ENCODE measurements around the gene SVEP1.

SVEP1 gene

DNA sequence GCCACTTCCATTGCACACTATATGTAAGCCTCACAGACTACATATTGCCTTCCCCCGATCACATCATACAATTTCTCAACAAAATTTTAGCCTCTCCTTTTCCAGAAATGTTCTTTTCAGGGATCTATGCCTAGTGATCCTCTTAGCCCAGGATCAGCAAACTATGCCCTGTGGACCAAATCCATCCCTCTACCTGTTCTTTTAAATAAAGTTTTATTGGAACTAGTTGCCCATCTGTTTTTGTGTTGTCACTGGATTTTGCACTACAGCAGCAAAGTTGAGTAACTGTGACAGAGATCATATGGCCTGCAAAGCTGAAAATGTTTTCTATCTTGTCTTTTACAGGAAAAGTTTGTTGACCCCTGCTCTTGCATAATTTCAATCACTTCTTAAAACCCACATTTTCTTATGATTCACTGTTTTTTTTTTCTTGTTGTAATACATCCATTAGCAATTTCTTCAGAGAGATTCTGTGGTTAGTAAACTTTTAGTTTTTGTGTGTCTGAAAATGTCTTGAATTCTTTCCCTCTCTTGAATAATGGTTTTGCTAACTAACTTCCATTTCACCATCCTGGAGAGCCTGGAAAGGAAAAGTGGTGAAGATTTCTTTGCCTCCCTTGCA lies 248.9 kb downstream of the SVEP1 start:
- ATAC-seq (ENCODE audit: insufficient read depth, low read depth) = no peak
- Histone ChIP-seq H4K20me1 (ENCODE audit: insufficient read depth, low read length) (no peaks in the 10 kb centered on the region), H3K4me2 (ENCODE audit: insufficient read depth, low read length) (no peak overlapping the region), H3K4me3 (ENCODE audit: low read depth in 1 of 2, low read length in 2 of 2) (no peak overlapping the region), H3K36me3 (ENCODE audit: insufficient read depth, low read length) (no peaks in the 10 kb centered on the region), H2AFZ (ENCODE audit: low read depth, low read length) (no peak overlapping the region), H3K27me3 (ENCODE audit: insufficient read depth, low read length, poor library complexity) (peaks cover 5% of the 10 kb centered on the region), H3K4me1 (ENCODE audit: insufficient read depth, low read length) (no peaks in the 10 kb centered on the region), H3K9ac (ENCODE audit: low read depth, low read length) (no peak overlapping the region), H3K27ac (ENCODE audit: low read length) (no peak overlapping the region), H3K9me3 (ENCODE audit: insufficient read depth, low read length, severe bottlenecking) (no peaks in the 10 kb centered on the region), H3K79me2 (ENCODE audit: insufficient read depth, low read length) (no peaks in the 10 kb centered on the region)
- no peak for TF ChIP-seq EZH2 (IDR thresholded peaks at IDR 0.05; ENCODE audit: borderline replicate concordance, low read depth, low read length, severe bottlenecking)
- TF ChIP-seq, protein P1, sequence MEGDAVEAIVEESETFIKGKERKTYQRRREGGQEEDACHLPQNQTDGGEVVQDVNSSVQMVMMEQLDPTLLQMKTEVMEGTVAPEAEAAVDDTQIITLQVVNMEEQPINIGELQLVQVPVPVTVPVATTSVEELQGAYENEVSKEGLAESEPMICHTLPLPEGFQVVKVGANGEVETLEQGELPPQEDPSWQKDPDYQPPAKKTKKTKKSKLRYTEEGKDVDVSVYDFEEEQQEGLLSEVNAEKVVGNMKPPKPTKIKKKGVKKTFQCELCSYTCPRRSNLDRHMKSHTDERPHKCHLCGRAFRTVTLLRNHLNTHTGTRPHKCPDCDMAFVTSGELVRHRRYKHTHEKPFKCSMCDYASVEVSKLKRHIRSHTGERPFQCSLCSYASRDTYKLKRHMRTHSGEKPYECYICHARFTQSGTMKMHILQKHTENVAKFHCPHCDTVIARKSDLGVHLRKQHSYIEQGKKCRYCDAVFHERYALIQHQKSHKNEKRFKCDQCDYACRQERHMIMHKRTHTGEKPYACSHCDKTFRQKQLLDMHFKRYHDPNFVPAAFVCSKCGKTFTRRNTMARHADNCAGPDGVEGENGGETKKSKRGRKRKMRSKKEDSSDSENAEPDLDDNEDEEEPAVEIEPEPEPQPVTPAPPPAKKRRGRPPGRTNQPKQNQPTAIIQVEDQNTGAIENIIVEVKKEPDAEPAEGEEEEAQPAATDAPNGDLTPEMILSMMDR (IDR thresholded peaks at IDR 0.05; ENCODE audit: borderline replicate concordance, extremely low read depth, low read length, poor library complexity, severe bottlenecking) = no peak
- no peak for DNase-seq

DNA sequence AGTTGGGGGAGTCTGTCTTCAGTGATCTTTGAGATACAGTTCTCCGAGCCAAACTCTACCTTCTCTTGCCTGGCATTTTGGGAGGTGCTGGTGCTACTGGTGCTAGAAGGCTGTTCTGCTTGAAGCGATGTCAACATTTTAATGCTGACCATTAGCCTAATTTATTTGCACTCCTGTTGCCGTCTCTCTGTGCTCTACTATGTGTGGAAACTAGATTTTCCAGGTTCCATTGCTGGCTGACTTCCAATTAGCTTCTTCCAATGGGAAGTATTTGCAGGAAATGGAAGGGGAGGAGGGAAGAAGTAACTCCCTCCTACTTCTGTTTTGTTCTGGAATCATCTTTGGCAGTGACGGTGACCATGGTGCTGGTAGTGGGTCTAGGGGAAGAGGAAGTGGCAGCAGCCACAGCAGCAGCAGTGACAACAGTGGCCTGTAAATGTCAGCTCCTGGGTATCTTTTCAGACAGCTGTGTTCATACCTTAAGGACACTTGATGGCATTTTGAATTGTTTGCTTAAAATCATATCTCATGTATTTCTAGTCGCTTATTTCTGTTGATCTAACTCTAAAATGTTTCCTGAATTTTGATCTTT lies 249.8 kb downstream of the SVEP1 start:
- no peak for ATAC-seq (ENCODE audit: insufficient read depth, low read depth)
- H2AFZ ChIP-seq (ENCODE audit: low read depth, low read length) = no peak overlapping the region
- H3K36me3 ChIP-seq (ENCODE audit: insufficient read depth, low read length) = no peaks in the 10 kb centered on the region
- no peaks in the 10 kb centered on the region for H4K20me1 ChIP-seq (ENCODE audit: insufficient read depth, low read length)
- DNase-seq = no peak
- no peaks in the 10 kb centered on the region for H3K9me3 ChIP-seq (ENCODE audit: insufficient read depth, low read length, severe bottlenecking)
- no peak overlapping the region for H3K4me3 ChIP-seq (ENCODE audit: low read depth in 1 of 2, low read length in 2 of 2)
- no peaks in the 10 kb centered on the region for H3K4me1 ChIP-seq (ENCODE audit: insufficient read depth, low read length)
- TF ChIP-seq, protein P1 (IDR thresholded peaks at IDR 0.05; ENCODE audit: borderline replicate concordance, extremely low read depth, low read length, poor library complexity, severe bottlenecking) = no peak
- TF ChIP-seq EZH2 (IDR thresholded peaks at IDR 0.05; ENCODE audit: borderline replicate concordance, low read depth, low read length, severe bottlenecking) = no peak
- no peak overlapping the region for H3K4me2 ChIP-seq (ENCODE audit: insufficient read depth, low read length)
- H3K27ac ChIP-seq (ENCODE audit: low read length) = no peak overlapping the region
- no peaks in the 10 kb centered on the region for H3K79me2 ChIP-seq (ENCODE audit: insufficient read depth, low read length)
- H3K9ac ChIP-seq (ENCODE audit: low read depth, low read length) = no peak overlapping the region
- H3K27me3 ChIP-seq (ENCODE audit: insufficient read depth, low read length, poor library complexity) = peaks cover 5% of the 10 kb centered on the region

DNA sequence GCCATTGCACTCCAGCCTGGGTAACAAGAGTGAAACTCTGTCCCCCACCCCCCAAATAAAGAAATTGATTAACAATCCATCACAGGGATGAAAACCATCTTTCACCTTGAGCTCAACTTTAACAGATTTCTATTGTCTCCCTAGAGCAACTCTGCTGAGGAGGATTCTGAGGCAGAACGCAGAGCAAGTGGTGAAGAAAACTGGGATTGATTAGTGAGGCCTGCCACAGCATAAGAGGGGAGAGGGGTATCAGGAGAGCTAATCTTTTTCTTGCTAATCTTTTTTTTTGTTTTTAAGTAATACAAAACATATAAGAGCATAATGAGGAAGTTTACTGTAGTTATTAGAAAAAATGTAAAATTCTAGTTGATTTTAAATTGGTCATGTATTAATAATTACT lies 250.8 kb downstream of the SVEP1 start:
- TF ChIP-seq, protein P1 (IDR thresholded peaks at IDR 0.05; ENCODE audit: borderline replicate concordance, extremely low read depth, low read length, poor library complexity, severe bottlenecking) = no peak
- TF ChIP-seq EZH2 (IDR thresholded peaks at IDR 0.05; ENCODE audit: borderline replicate concordance, low read depth, low read length, severe bottlenecking) = no peak
- Histone ChIP-seq H3K79me2 (ENCODE audit: insufficient read depth, low read length) (no peaks in the 10 kb centered on the region), H3K27me3 (ENCODE audit: insufficient read depth, low read length, poor library complexity) (peaks cover 5% of the 10 kb centered on the region), H3K4me2 (ENCODE audit: insufficient read depth, low read length) (no peak overlapping the region), H3K9me3 (ENCODE audit: insufficient read depth, low read length, severe bottlenecking) (no peaks in the 10 kb centered on the region), H4K20me1 (ENCODE audit: insufficient read depth, low read length) (no peaks in the 10 kb centered on the region), H2AFZ (ENCODE audit: low read depth, low read length) (no peak overlapping the region), H3K4me3 (ENCODE audit: low read depth in 1 of 2, low read length in 2 of 2) (no peak overlapping the region), H3K4me1 (ENCODE audit: insufficient read depth, low read length) (no peaks in the 10 kb centered on the region), H3K27ac (ENCODE audit: low read length) (no peak overlapping the region), H3K9ac (ENCODE audit: low read depth, low read length) (no peak overlapping the region), H3K36me3 (ENCODE audit: insufficient read depth, low read length) (no peaks in the 10 kb centered on the region)
- ATAC-seq (ENCODE audit: insufficient read depth, low read depth) = no peak
- DNase-seq = no peak
